HepG2 (cell line): ENCODE results near the gene SRSF12. TPM values are rescaled to one million over a fixed set of nuclear protein-coding genes. Genes with fewer than 3 reads are reported as not detected.

Source experiments
- ATAC-seq: fragments of 200-7000 bp; cut with Tn5 transposase; 3 replicates; pipeline ENCODE4 v1.9.1; 2020; ENCODE audit warnings: mild to moderate bottlenecking, moderate library complexity
- BruUV-seq: library from RNA; stranded (reverse); fragments of 400-500 nt; replicated peaks from 2 replicates; lab custom pipeline; 2021; lab: Mats Ljungman, UMichigan
- CTCF ChIA-PET: fragments of 300-600 bp; formaldehyde crosslinking; extraction: SDS; loops from one replicate; lab custom pipeline; 2021; ENCODE audit warnings: low total read pairs, inconsistent platforms, low intra/inter-chr PET ratio; lab: Yijun Ruan, JAX
- POLR2A ChIA-PET: fragments of 350-600 bp; sonication (Branson Sonifier 250); formaldehyde crosslinking; loops from one replicate; lab custom pipeline; 2020; ENCODE audit warnings: antibody characterized with exemption, inconsistent platforms; lab: Yijun Ruan, JAX
- DNase-seq: peaks from one replicate; pipeline ENCODE4 v3.0.0-alpha.2; 2015; ENCODE audit warnings: low spot score
- FAIRE-seq: peaks from 3 replicates; lab custom pipeline; 2011; peaks lifted over from hg19 to GRCh38; lab: Jason Lieb, UNC
- H2AFZ ChIP-seq: one replicate; pipeline ENCODE4 v1.6.1; 2011; ENCODE audit warnings: low read length, inconsistent platforms
- H3K27ac ChIP-seq: fragments of 300-600 bp; 3 replicates; pipeline ENCODE4 v1.8.0; 2011; ENCODE audit warnings: mixed run types, mild to moderate bottlenecking, mixed read lengths, low read length, inconsistent platforms; ENCODE audit not compliant: insufficient read depth; ENCODE audit errors: extremely low read length
- H3K27me3 ChIP-seq, 2 experiments: fragments of 200-600 bp in 1 of 2; 2 replicates in 1 of 2; 3 replicates in 1 of 2; pipeline versions ENCODE4 v1.6.0 to v1.8.0; 2011; ENCODE audit warnings: low read length in 2 of 2, mild to moderate bottlenecking in 2 of 2, moderate library complexity in 2 of 2, inconsistent platforms in 1 of 2; ENCODE audit not compliant: insufficient read depth in 2 of 2, control insufficient read depth in 1 of 2
- H3K36me3 ChIP-seq, 2 experiments: fragments of 200-600 bp in 1 of 2; replicated peaks in 1 of 2; 2 replicates in 1 of 2; 3 replicates in 1 of 2; pipeline versions ENCODE4 v1.5.1 to v1.8.0; 2011; ENCODE audit warnings: low read length in 2 of 2, inconsistent platforms in 1 of 2; ENCODE audit not compliant: insufficient read depth in 2 of 2, control insufficient read depth in 1 of 2
- H3K4me1 ChIP-seq: 2 replicates; pipeline ENCODE4 v1.5.1; 2012; ENCODE audit warnings: low read length, inconsistent platforms; ENCODE audit not compliant: insufficient read depth
- H3K4me2 ChIP-seq: 2 replicates; pipeline ENCODE4 v1.6.0; 2011; ENCODE audit warnings: low read depth, low read length, inconsistent platforms
- H3K4me3 ChIP-seq, 3 experiments: fragments of 200-600 bp in 1 of 3; sonication (generic), shearing (Covaris generic) in 1 of 3; replicated peaks in 1 of 3; 2 replicates each; pipeline ENCODE4 v1.5.1; 2011 to 2016; ENCODE audit warnings: low read length in 3 of 3, inconsistent platforms in 2 of 3, low read depth in 2 of 3, mild to moderate bottlenecking in 2 of 3, control low read depth in 1 of 3, mixed read lengths in 1 of 3; ENCODE audit not compliant: insufficient read depth in 1 of 3
- H3K79me2 ChIP-seq: one replicate; pipeline ENCODE4 v1.6.1; 2011; ENCODE audit warnings: low read length, inconsistent platforms; ENCODE audit not compliant: insufficient read depth
- H3K9ac ChIP-seq: 2 replicates; pipeline ENCODE4 v1.6.0; 2011; ENCODE audit warnings: mild to moderate bottlenecking, low read depth, low read length, inconsistent platforms; ENCODE audit not compliant: insufficient read depth
- H3K9me3 ChIP-seq: 2 replicates; pipeline ENCODE4 v1.5.1; 2012; ENCODE audit warnings: mild to moderate bottlenecking, low read length
- H4K20me1 ChIP-seq: 2 replicates; pipeline ENCODE4 v1.6.0; 2011; ENCODE audit warnings: inconsistent platforms, mild to moderate bottlenecking, low read length, moderate library complexity; ENCODE audit not compliant: insufficient read depth
- ETV6 ChIP-seq: sonication (generic); formaldehyde crosslinking; conservative IDR thresholded peaks from 2 replicates; pipeline ENCODE4 v1.4.0; 2020; ENCODE audit warnings: missing genetic modification reagents
- FOXM1 ChIP-seq: sonication (generic); formaldehyde crosslinking; IDR thresholded peaks from 2 replicates; pipeline ENCODE4 v1.5.0; 2020; ENCODE audit warnings: missing genetic modification reagents
- KDM5A ChIP-seq: fragments of 200-600 bp; sonication (generic); IDR thresholded peaks from 2 replicates; pipeline ENCODE4 v1.7.0; 2018; ENCODE audit warnings: antibody characterized with exemption, mild to moderate bottlenecking, low read length, borderline replicate concordance
- KLF11 ChIP-seq: IDR thresholded peaks from 2 replicates; pipeline ENCODE4 v1.6.1; 2016; ENCODE audit warnings: missing compliant biosample characterization
- PAX8 ChIP-seq: sonication (generic); formaldehyde crosslinking; IDR thresholded peaks from 2 replicates; pipeline ENCODE4 v1.8.0; 2022; ENCODE audit warnings: mild to moderate bottlenecking, missing genetic modification reagents, borderline replicate concordance
- PBX3 ChIP-seq: sonication (generic); formaldehyde crosslinking; IDR thresholded peaks from 2 replicates; pipeline ENCODE4 v1.8.1; 2023; ENCODE audit warnings: missing genetic modification reagents, inconsistent platforms, borderline replicate concordance
- PCBP2 ChIP-seq: fragments of 200-400 bp; formaldehyde crosslinking; optimal IDR thresholded peaks from 2 replicates; pipeline ENCODE3; 2018; ENCODE audit warnings: low read length, low read depth; ENCODE audit not compliant: poor library complexity, severe bottlenecking
- SAP130 ChIP-seq: IDR thresholded peaks from 2 replicates; pipeline ENCODE4 v1.6.1; 2016; ENCODE audit warnings: low read depth
- SRSF4 ChIP-seq: fragments of 200-400 bp; formaldehyde crosslinking; IDR thresholded peaks from one replicate; pipeline ENCODE4 v1.6.1; 2018; ENCODE audit warnings: mild to moderate bottlenecking, low read depth, low read length, moderate library complexity; ENCODE audit not compliant: poor library complexity, severe bottlenecking
- SRY ChIP-seq: sonication (generic); formaldehyde crosslinking; IDR thresholded peaks from 2 replicates; pipeline ENCODE4 v1.8.0; 2022; ENCODE audit warnings: mild to moderate bottlenecking, missing genetic modification reagents
- TEF ChIP-seq: sonication (generic); formaldehyde crosslinking; IDR thresholded peaks from 2 replicates; pipeline ENCODE4 v1.5.0; 2020; ENCODE audit warnings: missing genetic modification reagents
- TFDP2 ChIP-seq: sonication (generic); formaldehyde crosslinking; IDR thresholded peaks from 2 replicates; pipeline ENCODE4 v1.4.0; 2020; ENCODE audit warnings: missing genetic modification reagents
- ZC3H13 ChIP-seq: sonication (generic); formaldehyde crosslinking; IDR thresholded peaks from 2 replicates; pipeline ENCODE4 v1.8.1; 2023; ENCODE audit warnings: mild to moderate bottlenecking, missing genetic modification reagents, moderate library complexity
- ZNF496 ChIP-seq: sonication (generic); formaldehyde crosslinking; IDR thresholded peaks from 2 replicates; pipeline ENCODE4 v1.8.1; 2023; ENCODE audit warnings: mild to moderate bottlenecking, moderate library complexity, missing genetic modification reagents; ENCODE audit not compliant: insufficient replicate concordance
- ZNF501 ChIP-seq: sonication (generic); formaldehyde crosslinking; IDR thresholded peaks from 2 replicates; pipeline ENCODE4 v1.5.1; 2020; ENCODE audit warnings: mild to moderate bottlenecking, moderate library complexity, missing genetic modification reagents
- ZNF605 ChIP-seq: sonication (generic); formaldehyde crosslinking; IDR thresholded peaks from 2 replicates; pipeline ENCODE4 v1.8.0; 2022; ENCODE audit warnings: mild to moderate bottlenecking, missing genetic modification reagents
- ZSCAN29 ChIP-seq: sonication (generic); formaldehyde crosslinking; conservative IDR thresholded peaks from 2 replicates; pipeline ENCODE4 v1.4.0; 2020; ENCODE audit warnings: mild to moderate bottlenecking, missing genetic modification reagents
- WGBS: methylation state at CpG from one replicate; pipeline ENCODE4 v1.1.6; 2017; ENCODE audit warnings: low lambda C conversion rate; 5-methylcytosine and 5-hydroxymethylcytosine counted together
- in situ Hi-C: cut with HindIII; loops from 2 replicates; pipeline ENCODE4 v1.10.0; 2017; ENCODE audit warnings: low pct_unique_long_range_greater_than_20kb; ENCODE audit not compliant: extremely low pct_ligation_motif_present
- intact Hi-C: fragments of 100-400 bp; cut with micrococcal nuclease; formaldehyde crosslinking; loops from one replicate; pipeline ENCODE4 v1.10.0; 2022; ENCODE audit not compliant: unreplicated experiment
- polyA plus RNA-seq, 8 experiments: library from polyadenylated mRNA; depleted of rRNA in 3 of 8; stranded (reverse) in 7 of 8; unstranded in 1 of 8; fragments of >200 nt; fragmentation: Illumina TruSeq in 4 of 8; extraction: Trizol in 4 of 8; gene quantifications; 2 replicates each; pipeline versions ENCODE4 v1.2.1 to v1.2.3, GENCODE V29; 2011 to 2016; ENCODE audit warnings: low read depth in 4 of 8, missing spikeins in 1 of 8, mixed read lengths in 1 of 8; ENCODE audit not compliant: insufficient read depth in 1 of 8
- total RNA-seq, 5 experiments: library from RNA; depleted of rRNA; stranded (reverse); fragments of >200 nt; fragmentation: Illumina TruSeq; extraction: Trizol; gene quantifications; 2 replicates each; pipeline ENCODE4 v1.2.3, GENCODE V29; 2016; ENCODE audit warnings: low read depth in 1 of 5

The SRSF12 gene
- total and polyA plus RNA-seq, 2 of the 13 experiments (the other 11 are each of a cell fraction or from before 2014, with no cell fraction given), result 1.7 to 1.9 TPM

GRCh38 chr6:89080281-89081128, 37.4 kb downstream of the SRSF12 start, which contains the start of gene PNRC1 (continued):
- no peak for TF ChIP-seq SRSF4
- TF ChIP-seq ZNF605 (CRISPR knock-in tag), result peak; percentile 89
- TF ChIP-seq PAX8 (CRISPR knock-in tag), result no peak

- CTCF ChIA-PET, result no interaction called here
- Histone ChIP-seq H4K20me1 (peaks cover 29% of the 10 kb centered on the region), H3K27ac (peak overlapping the region; percentile 0), H3K4me1 (peaks cover 24% of the 10 kb centered on the region), H3K36me3 (peaks cover 0 to 9% of the 10 kb centered on the region in 2 experiments; a peak in 1 of 5 replicates), H3K9me3 (no peaks in the 10 kb centered on the region), H3K4me3 (peak overlapping the region; percentile 61 to 95 (median 80)), H3K27me3 (no peaks in the 10 kb centered on the region; a peak in 1 of 5 replicates), H3K4me2 (peak overlapping the region; percentile 85), H3K79me2 (peaks cover 36% of the 10 kb centered on the region), H3K9ac (peak overlapping the region; percentile 67), H2AFZ (peak overlapping the region; percentile 35)
- BruUV-seq, result TSS peak; percentile 89
- intact Hi-C loops, result loop anchor here (1.0 to 5.0 kb wide), 3 partner anchors 45 to 96 kb away; partner anchors contain the start of gene PM20D2
- POLR2A ChIA-PET, result interaction anchor here (0.7 to 6.8 kb wide), 22 partner anchors 10 to 272 kb away, joined by 3 to 117 read pairs (median 6); partner anchors contain the start of genes RNGTT, SRSF12 and UBE2J1
- ATAC-seq (no peak), DNase-seq (no peak), FAIRE-seq (no peak)
- 5% methylated on average over 20 of the region's 20 CpGs for WGBS
- in situ Hi-C loops, result loop anchor here (10.0 kb wide), 1 partner anchor 95 kb away; no protein-coding TSS in a partner anchor
- TF ChIP-seq ZC3H13 (CRISPR knock-in tag) (no peak), ZNF496 (no peak), ETV6 (CRISPR knock-in tag) (no peak), KDM5A (no peak), FOXM1 (CRISPR knock-in tag) (no peak), SRY (CRISPR knock-in tag) (no peak), PCBP2 (no peak), KLF11 (CRISPR knock-in tag) (no peak), TFDP2 (CRISPR knock-in tag) (no peak), ZSCAN29 (CRISPR knock-in tag) (0 out of 2 replicates have a peak, but pooled peaks have one; percentile 14), TEF (CRISPR knock-in tag) (no peak), ZNF501 (CRISPR knock-in tag) (no peak), SAP130 (0 out of 2 replicates have a peak, but pooled peaks have one; percentile 6), PBX3 (CRISPR knock-in tag) (no peak)
Observed at GRCh38 chr6:89079511-89080234, 38.2 kb downstream of the SRSF12 start.
